AG04450 (cell line): ENCODE data around the gene DGCR6L. TPM values are rescaled to one million over a fixed set of nuclear protein-coding genes. Genes with fewer than 3 reads are reported as not detected.
"Not testable (repeated sequence)": the region's sequence is repeated elsewhere in the genome, so short reads cannot be mapped to it uniquely, and the experiment has no call there.

ENCODE experiments used
- CTCF ChIA-PET: fragments of 300-600, 350-600 bp; formaldehyde crosslinking; extraction: SDS; loops from one replicate; lab custom pipeline; 2022; ENCODE audit warnings: antibody characterized with exemption, inconsistent platforms; lab: Charles Lee
- POLR2A ChIA-PET: fragments of 350-600 bp; formaldehyde crosslinking; extraction: SDS; loops from one replicate; lab custom pipeline; 2021; ENCODE audit warnings: antibody characterized with exemption, inconsistent platforms; lab: Yijun Ruan, JAX
- DNase-seq: peaks from one replicate; pipeline ENCODE4 v3.0.0-alpha.2; 2011; ENCODE audit warnings: low read depth, low spot score
- H3K27ac ChIP-seq: one replicate; pipeline ENCODE4 v1.5.1; 2012; ENCODE audit warnings: low read depth, low read length, control low read depth
- H3K27me3 ChIP-seq: one replicate; pipeline ENCODE4 v1.6.0; 2012; ENCODE audit warnings: low read length; ENCODE audit not compliant: control insufficient read depth, insufficient read depth
- H3K4me3 ChIP-seq: 2 replicates; pipeline ENCODE4 v1.5.1; 2011; ENCODE audit warnings: mild to moderate bottlenecking, low read depth, low read length, control low read depth
- H3K9me3 ChIP-seq: 2 replicates; pipeline ENCODE4 v1.5.1; 2012; ENCODE audit warnings: low read length; ENCODE audit not compliant: control insufficient read depth, insufficient read depth
- polyA plus RNA-seq: library from polyadenylated mRNA; depleted of rRNA; stranded (reverse); fragments of >200 nt; gene quantifications from 2 replicates; pipeline ENCODE4 v1.2.3, GENCODE V29; 2011
- TF ChIP-seq, protein P1 (sequence below): IDR thresholded peaks from 2 replicates; pipeline ENCODE4 v1.5.1; 2011; ENCODE audit warnings: low read depth, low read length, control low read depth, inconsistent platforms

Gene DGCR6L
- polyA plus RNA-seq, 1 experiment: 45.4 TPM

DNA sequence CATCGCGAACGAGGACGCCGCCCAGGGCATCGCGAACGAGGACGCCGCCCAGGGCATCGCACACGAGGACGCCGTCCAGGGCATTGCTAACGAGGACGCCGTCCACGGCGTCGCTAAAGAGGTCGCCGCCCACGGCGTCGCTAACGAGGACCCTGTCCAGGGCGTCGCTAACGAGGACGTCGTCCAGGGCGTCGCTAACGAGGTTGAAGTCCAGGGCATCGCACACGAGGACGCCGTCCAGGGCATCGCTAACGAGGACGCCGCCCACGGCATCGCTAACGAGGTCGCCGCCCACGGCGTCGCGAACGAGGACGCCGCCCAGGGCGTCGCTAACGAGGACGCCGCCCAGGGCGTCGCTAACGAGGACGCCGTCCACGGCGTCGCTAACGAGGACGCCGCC is 38.1 kb upstream of the DGCR6L start:
- H3K9me3 ChIP-seq: peaks cover 35% of the 10 kb centered on the region; the same call in 1 of the 2 replicates
- POLR2A ChIA-PET, H3K27ac ChIP-seq, DNase-seq, CTCF ChIA-PET, H3K27me3 ChIP-seq, H3K4me3 ChIP-seq: not testable (repeated sequence)

DNA sequence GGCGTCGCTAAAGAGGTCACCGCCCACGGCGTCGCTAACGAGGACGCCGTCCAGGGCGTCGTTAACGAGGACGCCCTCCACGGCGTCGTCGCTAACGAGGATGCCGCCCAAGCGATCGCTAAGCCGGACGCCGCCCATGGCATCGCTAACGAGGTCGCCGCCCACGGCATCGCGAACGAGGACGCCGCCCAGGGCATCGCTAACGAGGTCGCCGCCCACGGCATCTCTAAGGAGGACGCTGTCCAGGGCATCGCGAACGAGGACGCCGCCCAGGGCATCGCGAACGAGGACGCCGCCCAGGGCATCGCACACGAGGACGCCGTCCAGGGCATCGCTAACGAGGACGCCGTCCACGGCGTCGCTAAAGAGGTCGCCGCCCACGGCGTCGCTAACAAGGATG is 37.0 kb upstream of the DGCR6L start:
- H3K27me3 ChIP-seq, POLR2A ChIA-PET, H3K27ac ChIP-seq, CTCF ChIA-PET, H3K4me3 ChIP-seq, DNase-seq: not testable (repeated sequence)
- peaks cover 35% of the 10 kb centered on the region; the same call in 1 of the 2 replicates for H3K9me3 ChIP-seq

- H3K27ac ChIP-seq, H3K27me3 ChIP-seq, CTCF ChIA-PET, DNase-seq, H3K4me3 ChIP-seq, POLR2A ChIA-PET: not testable (repeated sequence)
- peaks cover 34% of the 10 kb centered on the region; the same call in 1 of the 2 replicates for H3K9me3 ChIP-seq
Measured at GRCh38 chr22:20355939-20356636, 36.2 kb upstream of the DGCR6L start.

DNA sequence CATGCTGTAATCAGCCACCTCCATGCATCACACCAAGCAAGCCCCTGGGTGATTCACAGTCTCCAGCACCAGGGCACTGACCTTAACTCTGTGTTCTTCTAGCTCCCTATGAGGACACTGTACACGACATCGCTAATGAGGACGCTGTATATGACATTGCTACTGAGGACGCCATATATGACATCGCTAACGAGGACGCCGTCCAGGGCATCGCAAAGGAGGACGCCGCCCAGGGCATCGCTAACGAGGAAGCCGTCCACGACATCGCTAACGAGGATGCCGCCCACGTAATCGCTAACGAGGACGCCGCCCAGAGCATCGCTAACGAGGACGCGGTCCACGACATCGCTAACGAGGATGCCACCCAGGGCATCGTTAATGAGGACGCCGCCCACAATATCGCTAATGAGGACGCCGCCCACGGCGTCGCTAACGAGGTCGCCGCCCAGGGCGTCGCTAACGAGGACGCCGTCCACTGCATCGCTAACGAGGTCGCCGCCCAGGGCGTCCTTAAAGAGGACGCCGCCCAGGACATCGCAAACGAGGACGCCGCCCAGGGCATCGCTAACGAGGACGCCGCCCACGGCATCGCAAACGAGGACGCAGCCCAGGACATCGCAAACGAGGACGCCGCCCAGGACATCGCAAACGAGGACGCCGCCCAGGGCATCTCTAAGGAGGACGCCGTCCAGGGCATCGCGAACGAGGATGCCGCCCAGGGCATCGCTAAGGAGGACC is 34.5 kb upstream of the DGCR6L start:
- POLR2A ChIA-PET: no interaction called here
- CTCF ChIA-PET: no interaction called here
- H3K9me3 ChIP-seq: peaks cover 32% of the 10 kb centered on the region; the same call in 1 of the 2 replicates
- H3K27ac ChIP-seq: no peak overlapping the region
- DNase-seq: no peak
- H3K27me3 ChIP-seq: no peaks in the 10 kb centered on the region
- TF ChIP-seq, protein P1, sequence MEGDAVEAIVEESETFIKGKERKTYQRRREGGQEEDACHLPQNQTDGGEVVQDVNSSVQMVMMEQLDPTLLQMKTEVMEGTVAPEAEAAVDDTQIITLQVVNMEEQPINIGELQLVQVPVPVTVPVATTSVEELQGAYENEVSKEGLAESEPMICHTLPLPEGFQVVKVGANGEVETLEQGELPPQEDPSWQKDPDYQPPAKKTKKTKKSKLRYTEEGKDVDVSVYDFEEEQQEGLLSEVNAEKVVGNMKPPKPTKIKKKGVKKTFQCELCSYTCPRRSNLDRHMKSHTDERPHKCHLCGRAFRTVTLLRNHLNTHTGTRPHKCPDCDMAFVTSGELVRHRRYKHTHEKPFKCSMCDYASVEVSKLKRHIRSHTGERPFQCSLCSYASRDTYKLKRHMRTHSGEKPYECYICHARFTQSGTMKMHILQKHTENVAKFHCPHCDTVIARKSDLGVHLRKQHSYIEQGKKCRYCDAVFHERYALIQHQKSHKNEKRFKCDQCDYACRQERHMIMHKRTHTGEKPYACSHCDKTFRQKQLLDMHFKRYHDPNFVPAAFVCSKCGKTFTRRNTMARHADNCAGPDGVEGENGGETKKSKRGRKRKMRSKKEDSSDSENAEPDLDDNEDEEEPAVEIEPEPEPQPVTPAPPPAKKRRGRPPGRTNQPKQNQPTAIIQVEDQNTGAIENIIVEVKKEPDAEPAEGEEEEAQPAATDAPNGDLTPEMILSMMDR: no peak
- H3K4me3 ChIP-seq: no peak overlapping the region

GRCh38 chr22:20352536-20352935 is 32.7 kb upstream of the DGCR6L start:
- DNase-seq, POLR2A ChIA-PET: not testable (repeated sequence)
- CTCF ChIA-PET: interaction anchor here (0.6 kb wide), 1 partner anchor 104 kb away, joined by 4 read pairs; no protein-coding TSS in a partner anchor

DNA sequence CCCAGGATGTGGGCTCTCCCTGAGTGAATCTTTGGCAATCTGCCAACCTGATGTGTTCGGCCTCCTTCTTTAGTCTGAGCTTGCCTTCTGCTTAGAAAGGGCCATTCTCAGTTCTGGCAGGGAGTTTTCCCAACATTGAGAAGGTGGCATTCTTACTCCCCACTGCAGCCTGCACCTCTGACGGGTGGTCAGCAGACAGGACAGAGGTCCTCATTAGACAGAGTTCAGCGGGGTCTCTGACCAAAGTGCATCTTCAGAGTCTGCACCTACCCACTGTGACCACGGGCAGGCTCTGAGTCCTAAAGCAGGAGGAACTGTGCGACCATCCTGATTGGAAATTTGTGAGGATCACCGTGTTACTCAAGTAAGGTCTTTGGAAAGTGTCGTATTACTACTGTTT is 26.7 kb upstream of the DGCR6L start:
- H3K4me3 ChIP-seq, H3K27ac ChIP-seq, DNase-seq, CTCF ChIA-PET, POLR2A ChIA-PET, H3K9me3 ChIP-seq, H3K27me3 ChIP-seq: not testable (repeated sequence)

More at GRCh38 chr22:20352536-20352935, 32.7 kb upstream of the DGCR6L start:
- not testable (repeated sequence) for H3K27me3 ChIP-seq, H3K4me3 ChIP-seq, H3K27ac ChIP-seq
- peaks cover 19% of the 10 kb centered on the region; the same call in 1 of the 2 replicates for H3K9me3 ChIP-seq

GRCh38 chr22:20338291-20338690 is 18.4 kb upstream of the DGCR6L start:
- POLR2A ChIA-PET: not testable (repeated sequence)

DNA sequence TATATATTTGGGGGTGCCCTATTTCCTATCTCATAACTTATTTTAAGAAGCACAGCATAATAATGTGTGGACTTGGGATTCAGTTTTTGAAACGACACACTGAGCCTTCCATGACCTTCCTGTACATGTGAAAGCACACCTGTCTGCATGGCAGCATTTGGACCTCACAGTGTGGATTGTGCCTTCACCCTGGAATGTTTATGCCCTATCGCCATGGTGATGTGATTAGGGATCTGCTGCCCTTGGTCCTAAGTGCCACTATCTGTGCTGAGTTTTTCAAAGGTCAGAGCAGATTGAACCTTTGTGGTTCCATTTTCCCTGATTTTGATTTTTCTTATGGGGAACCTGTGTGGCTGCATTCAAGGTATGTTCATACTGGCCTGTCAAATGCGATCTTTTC is 17.9 kb upstream of the DGCR6L start:
- H3K27ac ChIP-seq, CTCF ChIA-PET, POLR2A ChIA-PET, DNase-seq, H3K9me3 ChIP-seq, H3K27me3 ChIP-seq, H3K4me3 ChIP-seq: not testable (repeated sequence)

More at GRCh38 chr22:20338291-20338690, 18.4 kb upstream of the DGCR6L start:
- H3K27me3 ChIP-seq, DNase-seq, H3K4me3 ChIP-seq, H3K27ac ChIP-seq, H3K9me3 ChIP-seq, CTCF ChIA-PET: not testable (repeated sequence)

DNA sequence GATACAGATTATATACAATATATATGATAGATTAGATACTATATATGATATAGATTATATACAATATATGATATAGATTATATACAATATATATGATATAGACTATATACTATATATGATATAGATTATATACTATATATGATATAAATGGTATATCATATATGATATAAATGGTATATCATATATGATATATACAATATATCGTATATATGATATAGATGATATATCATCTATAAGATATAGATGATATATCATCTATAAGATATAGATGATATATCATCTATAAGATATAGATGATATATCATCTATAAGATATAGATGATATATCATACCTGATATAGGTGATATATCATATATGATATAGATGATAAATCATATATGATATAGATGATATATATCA is 16.7 kb upstream of the DGCR6L start:
- H3K4me3 ChIP-seq, H3K9me3 ChIP-seq, H3K27ac ChIP-seq, CTCF ChIA-PET, POLR2A ChIA-PET, DNase-seq, H3K27me3 ChIP-seq: not testable (repeated sequence)

DNA sequence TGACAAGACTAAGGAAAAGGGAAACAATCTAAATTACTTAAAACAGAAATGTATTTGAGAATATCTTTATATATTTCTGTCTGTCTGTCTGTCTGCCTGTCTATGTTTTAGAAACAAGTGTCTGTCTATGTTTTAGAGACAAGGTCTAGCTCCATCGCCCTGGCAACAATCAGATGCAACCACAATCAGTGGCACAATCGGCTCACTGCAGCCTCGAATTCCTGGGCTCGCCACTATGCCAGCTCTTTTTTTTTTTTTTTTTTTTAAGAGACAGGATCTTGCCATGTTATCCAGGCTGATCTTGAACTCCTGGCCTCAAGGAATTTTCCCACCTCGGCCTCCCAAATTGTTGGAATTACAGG is 8.7 kb upstream of the DGCR6L start:
- H3K9me3 ChIP-seq, DNase-seq, H3K4me3 ChIP-seq, H3K27me3 ChIP-seq, CTCF ChIA-PET, H3K27ac ChIP-seq, POLR2A ChIA-PET: not testable (repeated sequence)

DNA sequence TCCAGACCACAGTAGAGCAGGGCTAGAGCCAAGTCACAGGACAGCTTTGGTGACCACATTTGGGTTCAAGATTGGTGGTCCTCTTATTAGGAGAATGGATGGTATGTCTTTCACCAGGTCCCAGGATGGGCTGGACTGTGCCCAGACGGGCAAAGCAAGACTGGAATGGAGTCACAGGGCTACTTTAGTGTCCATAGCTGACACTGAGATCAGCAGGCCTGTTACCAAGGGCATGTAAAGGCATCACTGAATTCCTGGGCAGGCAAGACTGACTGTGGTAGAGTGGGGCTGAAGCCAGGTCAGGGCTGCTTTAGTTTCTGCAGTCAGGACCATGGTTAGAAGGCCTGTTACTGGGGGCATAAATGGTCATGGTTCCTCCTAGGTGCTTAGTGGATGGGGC is 6.1 kb upstream of the DGCR6L start:
- H3K27ac ChIP-seq, H3K27me3 ChIP-seq, POLR2A ChIA-PET, H3K9me3 ChIP-seq, CTCF ChIA-PET, DNase-seq, H3K4me3 ChIP-seq: not testable (repeated sequence)
